NCI-H2196 (cell line): ENCODE data around the gene NDNF.

Source experiments
- DNase-seq: peaks from one replicate; lab custom pipeline; 2025; ENCODE audit not compliant: unreplicated experiment; lab: John Stamatoyannopoulos, UW

NDNF gene, protein sequence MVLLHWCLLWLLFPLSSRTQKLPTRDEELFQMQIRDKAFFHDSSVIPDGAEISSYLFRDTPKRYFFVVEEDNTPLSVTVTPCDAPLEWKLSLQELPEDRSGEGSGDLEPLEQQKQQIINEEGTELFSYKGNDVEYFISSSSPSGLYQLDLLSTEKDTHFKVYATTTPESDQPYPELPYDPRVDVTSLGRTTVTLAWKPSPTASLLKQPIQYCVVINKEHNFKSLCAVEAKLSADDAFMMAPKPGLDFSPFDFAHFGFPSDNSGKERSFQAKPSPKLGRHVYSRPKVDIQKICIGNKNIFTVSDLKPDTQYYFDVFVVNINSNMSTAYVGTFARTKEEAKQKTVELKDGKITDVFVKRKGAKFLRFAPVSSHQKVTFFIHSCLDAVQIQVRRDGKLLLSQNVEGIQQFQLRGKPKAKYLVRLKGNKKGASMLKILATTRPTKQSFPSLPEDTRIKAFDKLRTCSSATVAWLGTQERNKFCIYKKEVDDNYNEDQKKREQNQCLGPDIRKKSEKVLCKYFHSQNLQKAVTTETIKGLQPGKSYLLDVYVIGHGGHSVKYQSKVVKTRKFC

DNA sequence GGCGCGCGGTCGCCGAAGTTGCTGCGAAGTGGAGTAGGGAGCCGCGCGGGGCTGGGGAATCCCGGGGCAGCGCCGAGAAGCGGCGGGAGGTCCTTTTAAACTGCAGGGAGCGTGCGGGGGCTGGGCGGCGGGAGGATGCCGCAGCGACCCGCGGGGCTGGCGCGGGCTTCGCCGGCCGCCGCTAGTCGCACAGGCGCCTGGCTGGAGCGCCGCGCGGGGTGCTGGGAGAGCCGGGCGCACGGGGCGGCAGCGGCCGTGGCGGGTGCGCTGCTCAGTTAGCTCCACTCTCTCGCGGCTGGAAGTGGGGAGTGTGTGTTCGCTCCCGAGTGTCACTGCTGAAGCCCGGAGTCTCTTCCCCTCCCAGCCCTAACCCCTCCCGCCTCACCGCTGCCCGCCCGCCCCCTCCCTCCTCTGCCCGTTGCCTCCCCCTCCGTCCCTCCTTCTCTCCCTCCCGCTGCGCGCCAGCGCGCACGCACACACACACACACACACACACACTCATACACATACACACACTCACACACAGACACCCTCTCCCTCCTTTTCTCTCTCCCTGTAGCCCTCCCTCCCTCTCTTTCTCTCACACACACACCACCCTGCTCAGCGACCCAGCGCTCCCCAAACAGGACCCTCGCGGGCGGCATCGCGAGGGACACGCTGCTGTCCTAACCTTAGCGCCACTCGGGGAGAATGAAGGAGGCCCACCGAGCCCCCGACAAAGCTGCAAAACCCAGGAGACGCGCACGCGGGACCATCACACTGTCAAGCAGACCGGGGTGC lies at the start of gene NDNF:
Gene NDNF, minus strand, starts transcription at position 312 of the 780 bp plus-strand sequence. CDS start 26,698 bp downstream, outside the sequence.
- no peak for DNase-seq

DNA sequence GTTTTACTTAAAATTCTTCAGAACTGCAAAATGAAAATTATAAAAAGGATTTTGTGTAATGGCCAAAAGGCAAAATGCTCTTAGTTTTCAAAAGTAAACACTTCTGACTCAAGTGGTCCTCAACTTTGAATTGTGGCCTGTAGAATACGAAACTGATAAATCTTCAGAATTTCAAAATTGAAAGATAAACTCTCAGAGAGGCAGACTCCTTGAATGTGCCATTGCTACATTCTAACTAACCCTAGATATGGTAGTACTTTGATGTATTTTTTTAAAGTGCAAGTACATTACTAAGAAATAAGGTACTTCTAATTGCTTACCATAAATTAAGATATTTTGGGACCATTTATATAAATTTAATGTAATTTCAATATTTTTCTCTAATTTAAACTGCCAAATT lies 47.4 kb upstream of the NDNF start:
- no peak for DNase-seq

DNA sequence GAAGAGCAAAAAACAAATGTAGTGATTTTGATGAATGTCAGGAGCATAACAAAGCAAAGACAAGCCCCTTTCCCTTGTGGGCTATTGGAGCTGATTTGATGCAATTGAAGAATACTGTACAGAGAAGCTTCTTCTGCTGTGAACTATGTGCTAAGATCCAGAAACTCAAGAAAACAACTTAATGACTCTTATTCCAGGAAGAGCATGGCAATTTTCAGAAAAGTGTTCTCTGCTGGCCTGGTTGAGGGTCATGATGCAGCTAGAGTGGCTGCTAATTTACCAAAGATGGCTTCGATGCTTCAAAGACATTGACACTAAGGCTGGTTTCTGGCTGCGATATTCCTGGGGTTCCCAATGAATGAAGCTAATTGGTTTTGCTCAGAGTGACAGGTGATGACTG lies 46.0 kb upstream of the NDNF start:
- DNase-seq, result no peak

DNA sequence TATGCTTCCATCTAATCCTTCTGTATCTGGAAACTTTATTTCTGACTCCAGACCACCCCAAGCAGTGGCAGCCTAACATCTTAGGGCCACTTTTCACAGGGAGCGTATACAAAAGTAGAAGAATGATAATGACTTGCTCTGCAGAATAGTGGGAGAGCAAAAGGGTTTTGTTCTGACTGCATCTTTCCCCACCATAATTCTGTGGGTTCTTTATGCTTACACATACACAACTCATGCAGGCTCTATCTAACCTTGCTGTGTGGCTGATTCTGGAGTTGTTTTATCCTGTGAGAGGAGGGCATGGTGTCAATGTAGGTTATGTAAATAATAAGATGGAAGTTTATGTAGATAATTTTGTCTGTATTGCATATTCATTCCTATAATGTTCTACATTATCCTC lies 42.4 kb upstream of the NDNF start:
- no peak for DNase-seq

DNA sequence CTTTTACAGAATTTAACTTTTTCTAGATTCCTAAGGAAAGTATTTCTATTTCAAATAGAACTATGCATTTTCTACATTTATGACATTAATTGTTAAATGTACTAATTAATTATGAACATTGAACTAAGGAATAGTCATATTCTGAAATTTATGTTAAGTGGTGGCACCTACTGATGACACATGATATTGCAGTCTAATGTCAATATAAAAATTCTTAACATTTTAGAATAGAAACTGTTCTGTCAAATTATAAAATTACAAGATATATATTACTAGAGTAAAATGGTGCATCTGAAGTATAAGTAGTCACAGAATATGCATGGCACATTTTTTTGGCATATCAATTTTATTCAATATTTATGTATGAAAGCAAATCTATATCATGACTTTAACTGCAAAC lies 40.2 kb upstream of the NDNF start:
- no peak for DNase-seq

DNA sequence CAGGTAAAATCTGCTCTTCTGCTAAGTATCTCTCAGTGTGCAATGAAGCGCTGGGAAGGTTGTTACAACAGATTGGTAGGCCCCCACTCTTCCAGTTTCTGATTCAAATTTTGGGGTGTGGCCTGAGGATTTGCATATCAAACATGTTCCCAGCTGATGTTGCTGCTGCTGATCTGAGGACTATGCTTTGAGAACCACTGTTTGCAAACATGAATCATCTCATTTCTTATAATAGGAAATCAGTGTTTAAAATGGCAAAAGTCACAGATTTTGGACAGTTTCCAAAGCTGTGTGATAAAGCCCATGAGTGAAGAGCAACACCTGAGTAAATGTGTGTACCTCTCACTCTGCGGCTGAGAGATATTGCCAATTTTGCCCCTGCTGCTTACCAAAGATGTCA lies 36.2 kb upstream of the NDNF start:
- no peak for DNase-seq

DNA sequence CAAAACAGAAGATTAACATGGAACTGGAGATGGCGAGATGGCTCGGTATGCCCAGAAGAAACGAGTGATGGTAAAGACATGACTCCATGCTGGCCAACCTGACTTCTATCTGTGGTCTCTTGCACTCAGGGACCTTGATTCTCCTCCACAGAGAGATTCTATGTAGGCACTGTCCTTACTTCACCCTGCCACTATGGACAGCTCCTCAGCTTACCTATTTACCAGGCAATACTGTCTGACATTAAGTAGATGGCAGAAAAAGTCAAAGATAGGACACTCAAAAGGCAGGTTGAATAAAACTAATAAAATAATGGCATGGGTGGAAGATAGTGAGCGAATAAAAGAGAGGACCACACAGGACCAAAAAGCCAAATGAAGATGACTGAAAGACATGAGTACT lies 35.2 kb upstream of the NDNF start:
- no peak for DNase-seq

DNA sequence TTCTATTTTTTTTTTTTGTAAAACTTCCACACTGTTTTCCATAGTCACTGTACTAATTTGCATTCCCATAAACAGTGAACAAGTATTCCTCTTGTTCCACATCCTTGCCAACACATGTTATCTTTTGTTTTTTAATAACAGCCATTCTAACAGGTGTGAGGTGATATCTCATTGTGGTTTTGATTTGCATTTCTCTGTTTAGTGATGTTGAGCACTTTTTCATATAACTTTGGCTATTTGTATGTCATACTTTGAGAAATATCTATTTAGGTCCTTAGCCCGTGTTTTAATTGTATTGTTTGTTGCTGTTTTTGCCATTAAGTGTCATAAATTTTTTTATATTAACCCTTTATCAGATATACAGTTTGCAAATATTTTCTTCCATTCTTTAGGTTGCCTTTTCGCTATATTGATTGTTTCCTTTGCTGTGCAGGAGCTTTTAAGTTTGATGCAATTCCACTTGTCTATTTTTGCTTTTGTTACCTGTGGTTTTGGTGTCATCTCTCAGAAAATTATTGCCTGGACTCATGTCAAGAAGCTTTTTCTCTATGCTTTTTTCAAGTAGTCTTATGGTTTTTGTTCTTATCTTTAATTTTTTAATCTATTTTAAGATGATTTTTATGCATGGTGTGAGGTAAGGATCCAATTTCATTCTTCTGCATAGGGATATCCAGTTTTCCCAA lies 27.9 kb upstream of the NDNF start:
- DNase-seq, result no peak

DNA sequence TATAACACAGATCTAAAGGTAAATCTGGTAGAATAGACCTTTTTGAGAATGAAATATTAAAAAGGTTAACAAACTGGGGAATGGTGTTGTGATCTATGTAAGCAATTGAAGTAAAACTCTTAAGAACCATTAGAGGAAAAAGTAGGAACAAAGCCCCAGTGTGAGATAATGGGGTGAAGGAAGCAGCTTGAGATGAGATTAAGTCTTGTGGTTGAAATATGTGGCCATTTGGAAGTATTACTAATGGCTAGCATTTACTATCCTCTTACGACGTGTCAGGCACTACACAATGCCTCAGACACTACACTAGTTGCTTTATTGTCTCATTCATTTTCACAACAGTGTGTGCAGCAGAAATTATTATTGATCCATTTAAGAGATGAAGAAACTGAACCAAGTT lies 25.9 kb upstream of the NDNF start:
- DNase-seq, result no peak

DNA sequence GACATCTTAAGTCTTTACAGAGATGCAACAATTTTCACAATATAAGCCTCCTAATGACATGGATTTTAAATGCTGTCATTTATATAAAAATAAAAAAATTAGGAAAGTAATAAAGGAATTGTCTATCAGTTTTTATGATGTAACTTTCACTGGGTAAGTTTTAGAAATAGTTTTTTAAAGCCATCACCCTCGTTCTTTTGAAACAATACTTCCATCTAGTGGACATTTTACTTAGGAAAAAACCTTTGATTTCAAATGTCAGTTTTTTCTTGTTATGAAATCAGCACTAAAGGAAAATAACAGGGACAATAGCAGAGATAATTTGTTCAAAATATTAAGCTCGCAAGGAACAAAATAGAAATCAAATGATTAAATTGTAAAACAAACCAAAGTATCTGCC lies 24.3 kb upstream of the NDNF start:
- DNase-seq, result no peak

DNA sequence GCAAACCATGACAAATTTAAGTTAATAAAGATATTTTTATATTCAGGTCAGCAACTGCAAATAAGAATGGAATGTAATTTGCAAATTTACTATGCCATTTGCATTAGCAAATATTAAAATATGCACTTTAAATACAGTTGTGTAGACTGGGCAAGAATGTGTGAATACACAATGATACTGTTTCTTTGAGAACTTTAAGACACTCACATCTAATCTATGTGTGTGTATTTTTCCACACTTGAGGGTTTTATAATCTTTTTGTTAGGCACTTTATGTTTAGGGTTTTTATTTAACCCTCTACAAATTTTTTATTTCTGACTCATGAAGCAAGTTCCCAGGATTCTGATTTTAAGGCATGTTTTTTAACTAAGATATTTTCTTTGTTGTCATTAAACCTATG lies 23.9 kb upstream of the NDNF start:
- no peak for DNase-seq

DNA sequence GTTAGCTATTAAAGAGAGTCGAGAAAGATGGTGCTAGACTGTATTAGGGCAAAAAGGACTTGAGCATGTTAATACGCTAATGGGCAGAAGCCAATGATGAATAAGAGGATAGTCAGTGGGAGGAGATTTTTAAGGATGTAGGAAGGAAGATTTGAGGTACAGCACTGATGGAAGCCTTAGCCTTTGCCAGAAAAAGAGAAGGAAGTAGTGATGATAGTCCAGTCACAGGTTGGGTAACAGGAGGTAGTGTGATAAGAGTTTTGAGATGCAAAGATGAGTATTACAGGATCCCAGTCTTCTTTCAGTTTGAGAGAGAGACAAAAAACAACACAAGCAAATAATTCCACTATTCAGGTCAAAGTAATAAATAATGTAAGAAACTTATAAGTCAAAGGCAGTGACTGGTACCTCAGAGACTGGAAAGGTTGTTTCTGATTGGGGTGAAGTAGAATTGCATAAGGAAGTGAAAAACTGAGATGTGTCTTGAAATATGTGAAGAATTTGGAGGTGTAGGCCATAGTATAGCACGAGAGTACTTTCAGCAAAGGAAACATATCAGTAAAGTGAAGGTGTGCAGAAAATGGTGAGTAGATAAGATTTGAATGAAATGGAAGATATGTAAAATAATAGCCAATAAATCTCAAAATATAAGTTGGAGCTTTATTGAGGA lies 22.1 kb upstream of the NDNF start:
- no peak for DNase-seq

DNA sequence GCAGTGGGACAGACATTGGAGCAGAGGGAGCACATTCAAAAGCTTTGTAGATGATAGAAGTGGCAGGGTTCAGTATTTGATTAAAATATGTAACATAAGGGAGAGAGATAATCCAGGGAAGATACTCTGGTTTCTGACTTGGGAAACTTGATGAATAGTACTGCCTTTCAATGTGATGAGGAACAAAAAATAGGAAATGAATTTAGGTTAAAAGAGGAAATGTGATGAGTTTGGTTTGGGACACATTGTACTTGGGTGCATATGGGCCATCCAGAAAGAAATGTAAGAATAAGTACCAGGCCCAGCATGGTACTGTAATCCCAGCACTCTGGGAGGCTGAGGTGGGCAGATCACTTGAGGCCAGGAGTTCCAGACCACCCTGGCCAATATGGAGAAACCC lies 20.9 kb upstream of the NDNF start:
- no peak for DNase-seq

DNA sequence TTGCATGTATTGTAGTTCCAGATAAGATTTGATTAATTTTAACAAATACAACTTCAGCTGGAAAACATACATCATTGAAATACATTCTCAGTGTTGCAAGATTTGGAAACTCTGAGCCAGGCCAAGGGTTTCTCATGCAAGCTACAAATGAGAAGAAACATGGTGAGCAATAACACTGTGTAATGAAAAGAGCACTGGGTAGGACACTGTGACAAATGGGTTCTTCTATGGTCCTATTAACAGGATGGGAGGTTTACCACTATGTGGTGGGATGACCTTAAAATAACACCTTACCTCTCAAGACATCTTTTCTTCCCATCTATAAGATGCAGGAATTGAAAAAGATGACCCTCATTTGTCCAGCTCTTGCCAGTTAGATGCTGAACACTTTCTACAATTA lies 19.6 kb upstream of the NDNF start:
- DNase-seq, result no peak

DNA sequence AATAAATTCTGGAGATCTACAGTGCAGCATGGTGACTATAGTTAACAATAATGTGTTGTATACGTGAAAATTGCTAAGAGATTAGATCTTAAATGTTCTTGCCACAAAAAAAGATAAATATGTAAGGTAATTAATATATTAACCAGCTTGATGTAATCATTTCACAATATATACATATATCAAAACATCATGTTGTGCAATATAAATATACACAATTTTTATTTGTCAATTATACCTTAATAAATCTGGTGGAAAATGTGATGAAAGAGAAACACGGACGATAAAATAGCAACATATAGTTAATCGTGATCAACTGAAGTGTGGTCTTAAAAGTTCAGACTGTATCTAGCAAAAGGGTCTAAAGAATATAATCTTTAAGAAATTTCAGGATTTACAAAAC lies 16.5 kb upstream of the NDNF start:
- DNase-seq, result no peak

DNA sequence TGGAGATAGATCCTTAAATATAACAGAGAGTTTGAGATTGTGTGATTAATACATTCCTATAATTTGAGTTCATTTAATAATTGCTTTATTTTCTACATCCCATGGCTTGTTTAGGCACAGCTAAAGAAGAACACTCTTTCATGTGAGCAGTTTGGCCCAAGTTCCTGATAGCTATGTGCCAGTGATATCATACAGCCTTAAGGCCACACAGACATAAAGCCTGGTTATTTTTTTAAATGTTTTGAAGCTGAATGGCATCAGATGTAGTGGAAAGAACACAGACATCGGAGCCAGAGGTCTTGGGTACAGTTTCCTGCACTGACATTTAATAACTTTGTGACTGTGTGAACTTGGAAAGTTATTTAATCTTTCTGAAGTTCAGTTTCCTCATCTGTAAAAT lies 7.0 kb upstream of the NDNF start:
- DNase-seq, result no peak

DNA sequence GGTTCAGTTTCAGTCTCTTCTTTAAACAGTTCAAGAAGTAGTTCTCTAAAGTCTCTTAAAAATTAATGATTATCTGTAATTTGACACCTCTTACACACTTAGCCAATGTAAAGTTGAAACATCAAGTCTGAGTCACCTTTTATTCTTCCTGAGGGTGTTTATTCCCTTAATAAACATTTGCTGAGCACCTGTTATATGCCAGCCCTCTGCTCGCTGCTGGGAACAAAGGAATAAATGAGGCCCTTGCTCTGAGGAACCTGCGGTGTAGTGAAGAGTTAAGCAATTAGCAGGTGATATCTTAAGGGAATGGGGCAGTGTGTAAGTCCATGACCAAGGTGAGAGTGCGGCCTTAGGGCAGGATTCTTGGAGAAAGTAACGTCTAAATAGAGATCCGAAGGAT lies 5.2 kb upstream of the NDNF start:
- DNase-seq, result no peak

DNA sequence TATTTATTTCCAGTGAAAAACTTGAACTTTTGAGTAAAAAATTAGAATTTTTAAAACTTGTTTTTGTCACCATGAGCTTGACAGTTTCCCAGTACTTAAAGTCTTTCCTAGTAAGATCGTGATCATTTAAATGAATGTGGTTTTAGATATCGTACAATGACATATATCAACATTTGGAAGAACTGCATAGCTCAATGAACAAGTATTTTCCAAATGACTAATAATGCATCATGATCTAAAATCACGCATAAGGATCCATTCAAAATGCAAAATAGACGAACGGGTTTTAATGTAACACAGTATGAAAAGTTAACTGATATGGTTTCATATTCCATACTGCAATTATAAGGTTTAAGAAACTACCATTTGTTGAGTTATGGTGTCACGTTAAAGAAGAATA lies 4.1 kb upstream of the NDNF start:
- no peak for DNase-seq

DNA sequence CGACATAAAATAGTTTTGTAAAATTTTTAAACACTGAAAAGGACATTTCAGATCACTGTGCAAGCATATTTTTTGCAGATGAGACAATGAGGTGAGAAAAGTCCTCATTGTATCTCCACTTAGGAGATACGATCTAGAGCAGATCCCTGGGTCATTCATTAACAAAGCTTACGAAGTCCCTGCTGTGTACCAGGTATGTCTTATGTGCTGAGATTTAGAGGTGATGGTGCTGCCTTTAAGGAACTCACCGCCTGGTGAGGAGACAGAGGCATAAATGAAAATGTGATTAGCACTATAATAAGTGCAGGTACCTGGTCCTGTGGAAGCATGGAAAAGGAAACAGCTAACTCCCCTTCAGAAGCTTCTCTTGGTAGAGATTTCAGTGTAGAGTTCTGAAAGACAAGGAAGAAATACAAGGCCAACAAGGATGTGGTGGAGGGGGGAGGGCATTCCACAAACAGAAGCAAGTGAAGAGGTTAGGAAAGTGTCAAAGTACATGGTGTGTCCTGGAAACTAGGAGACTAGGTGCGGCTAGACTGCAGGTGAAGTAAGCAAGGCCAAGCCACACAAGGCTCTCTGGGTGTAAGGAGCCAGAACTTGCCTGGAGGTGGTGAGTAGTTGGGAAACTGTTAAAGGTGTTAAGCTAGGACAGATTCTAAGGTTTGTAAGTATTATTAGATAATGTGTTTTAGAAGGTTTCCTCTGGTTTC lies 1.5 kb upstream of the NDNF start:
- DNase-seq, result no peak

DNA sequence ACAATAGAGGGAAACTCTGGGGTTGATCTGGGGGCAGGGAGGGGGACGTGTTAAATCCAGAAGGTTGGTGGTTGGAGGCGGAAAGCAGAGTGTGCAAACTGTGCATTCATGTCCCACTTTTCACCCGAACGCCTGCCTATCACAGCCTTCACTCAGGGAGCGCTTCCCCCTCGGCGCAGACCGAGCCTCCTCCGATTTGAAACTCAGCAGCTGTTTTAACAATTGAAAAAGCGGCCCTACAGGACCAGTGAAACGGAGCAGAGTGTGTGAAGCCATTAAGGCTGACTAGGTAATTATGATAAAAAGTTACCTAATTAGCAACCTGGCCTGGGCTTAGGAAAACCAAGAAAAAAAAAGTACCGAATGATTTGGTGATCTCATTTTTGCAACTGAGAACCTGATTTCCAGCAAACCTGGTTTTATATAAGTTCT lies 685 bp upstream of the NDNF start:
- no peak for DNase-seq
